Skeletal muscle cell (primary cell): ENCODE measurements around the gene NFU1.
"Not testable (repeated sequence)": the region's sequence is repeated elsewhere in the genome, so short reads cannot be mapped to it uniquely, and the experiment has no call there.

Source experiments
- DNase-seq: peaks from one replicate; pipeline ENCODE4 v3.0.0-alpha.2; 2010; ENCODE audit warnings: low read depth
- H3K4me3 ChIP-seq: 2 replicates; pipeline ENCODE4 v1.5.1; 2011; ENCODE audit warnings: low read depth, mild to moderate bottlenecking, control low read depth, low read length, moderate library complexity

Gene NFU1

GRCh38 chr2:69368588-69368987, 68.6 kb downstream of the NFU1 start:
- no peak for DNase-seq
- H3K4me3 ChIP-seq: no peak overlapping the region

DNA sequence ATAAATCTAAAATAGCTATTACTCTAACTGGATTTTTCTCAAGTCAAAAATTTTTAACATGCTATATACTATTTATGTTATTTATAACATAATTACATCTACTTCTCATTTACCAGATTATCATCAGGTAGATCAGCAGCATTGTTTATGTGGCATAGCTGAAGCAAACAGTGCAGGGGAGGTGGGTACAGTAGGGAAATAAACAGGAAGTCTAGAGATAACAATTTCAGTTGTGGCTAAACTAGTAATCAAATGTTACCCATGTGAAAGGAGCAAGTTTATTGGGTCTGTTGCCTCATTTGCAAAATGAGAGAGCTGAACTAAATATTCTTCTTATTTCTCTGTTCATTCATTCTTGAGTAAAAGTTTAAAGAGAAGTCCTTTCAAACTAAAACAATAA, 77.9 kb downstream of the NFU1 start:
- DNase-seq: no peak
- H3K4me3 ChIP-seq: no peak overlapping the region

DNA sequence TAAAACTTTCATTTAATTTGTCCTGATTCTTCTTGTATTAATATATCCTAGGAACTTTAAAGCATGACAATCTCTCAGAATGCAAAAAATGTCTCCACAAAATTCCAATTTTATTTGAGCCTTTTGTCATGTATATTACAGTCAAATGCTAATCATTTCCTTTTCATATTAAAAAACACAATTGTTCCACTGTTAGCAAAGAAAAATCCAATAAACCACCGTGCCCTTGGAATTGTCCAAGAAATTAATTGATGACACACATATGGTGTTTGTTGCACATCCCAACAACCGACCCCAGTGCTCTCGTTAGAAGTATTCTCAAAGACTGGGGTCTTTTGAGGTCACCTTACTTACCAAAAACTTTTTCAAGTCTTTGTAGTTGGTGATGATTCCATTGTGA, 78.3 kb downstream of the NFU1 start:
- H3K4me3 ChIP-seq: no peak overlapping the region
- no peak for DNase-seq

GRCh38 chr2:69356471-69356870, 80.8 kb downstream of the NFU1 start:
- no peak overlapping the region for H3K4me3 ChIP-seq
- no peak for DNase-seq

- DNase-seq, H3K4me3 ChIP-seq: not testable (repeated sequence)
Observed at GRCh38 chr2:69354976-69355375, 82.3 kb downstream of the NFU1 start.

DNA sequence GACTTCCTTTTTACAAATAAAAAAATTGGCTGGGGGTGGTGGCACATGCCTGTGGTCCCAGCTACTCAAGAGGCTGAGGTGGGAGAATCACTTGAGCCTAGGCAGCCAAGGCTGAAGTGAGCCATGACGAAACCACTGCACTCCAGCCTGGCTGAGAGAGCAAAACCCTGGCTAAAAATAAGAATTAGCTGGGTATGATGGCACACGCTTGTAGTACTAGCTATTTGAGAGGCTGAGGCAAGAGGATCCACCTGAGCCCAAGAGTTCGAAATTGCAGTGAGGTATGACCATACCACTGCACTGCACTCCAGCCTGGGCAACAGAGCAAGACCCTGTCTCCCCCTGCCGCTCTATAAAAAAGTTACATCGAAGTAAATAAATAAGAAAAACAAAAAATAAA, 83.9 kb downstream of the NFU1 start:
- no peak for DNase-seq
- no peak overlapping the region for H3K4me3 ChIP-seq

DNA sequence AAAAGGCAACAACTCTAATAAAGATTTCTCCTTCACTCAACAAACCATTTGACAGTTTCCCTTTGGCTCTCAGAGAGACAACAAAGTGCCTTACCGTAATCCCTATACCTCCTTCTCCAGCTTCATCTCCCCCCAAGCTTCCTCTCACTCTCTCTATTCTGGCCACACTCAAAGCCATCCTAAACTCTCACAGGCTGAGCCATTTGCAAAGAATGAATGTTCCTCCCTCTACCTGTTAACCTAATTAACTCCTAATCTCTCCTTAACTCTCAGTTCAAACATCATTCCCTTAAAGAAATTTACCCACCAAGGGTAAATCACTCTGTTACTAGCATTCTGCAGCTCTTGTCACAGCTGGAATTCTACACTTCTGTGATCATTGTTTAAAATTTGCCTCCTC, 88.5 kb downstream of the NFU1 start:
- DNase-seq: no peak
- H3K4me3 ChIP-seq: no peak overlapping the region
